GM21447 (cell line): ENCODE data around the gene TSKU.

Experiments used
- ATAC-seq: cut with Tn5 transposase; IDR thresholded peaks from one replicate; pipeline ENCODE4 v1.9.1; 2021; ENCODE audit not compliant: unreplicated experiment

TSKU gene

DNA sequence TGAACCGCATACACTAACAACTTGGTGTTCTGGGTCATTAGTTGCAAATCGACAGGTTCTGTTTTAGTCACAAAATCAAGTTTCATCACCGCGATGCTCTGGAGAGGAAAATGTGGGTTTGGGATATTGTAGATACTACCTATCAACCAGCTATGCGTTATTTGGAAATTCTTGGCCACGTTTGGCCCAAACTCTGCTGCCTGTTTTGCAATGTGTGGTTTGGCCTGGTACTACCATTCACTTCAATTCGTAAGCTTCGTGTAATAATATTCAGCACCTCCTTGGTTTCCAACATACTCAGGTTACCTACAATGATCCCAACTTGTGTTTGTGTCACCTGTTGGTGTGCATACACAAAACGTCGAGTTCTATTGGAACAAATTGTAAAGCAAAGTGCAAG, 61.4 kb downstream of the TSKU start:
- no peak for ATAC-seq

DNA sequence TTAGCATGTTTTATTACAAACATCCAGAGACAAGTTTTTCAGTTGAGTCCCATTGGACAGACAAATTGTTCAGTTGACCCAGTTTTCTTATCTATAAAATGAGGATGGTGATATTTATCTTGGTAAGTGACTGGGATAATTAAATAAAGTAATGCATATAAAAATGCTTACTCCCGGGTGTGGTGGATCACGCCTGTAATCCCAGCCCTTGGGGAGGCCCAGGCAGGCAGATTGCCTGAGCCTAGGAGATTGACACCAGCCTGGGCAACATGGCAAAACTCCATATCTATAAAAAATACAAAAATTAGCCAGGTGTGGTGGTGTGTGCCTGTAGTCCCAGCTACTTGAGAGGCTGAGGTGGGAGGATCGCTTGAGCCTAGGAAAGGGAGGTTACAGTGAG, 61.9 kb downstream of the TSKU start:
- ATAC-seq: no peak

DNA sequence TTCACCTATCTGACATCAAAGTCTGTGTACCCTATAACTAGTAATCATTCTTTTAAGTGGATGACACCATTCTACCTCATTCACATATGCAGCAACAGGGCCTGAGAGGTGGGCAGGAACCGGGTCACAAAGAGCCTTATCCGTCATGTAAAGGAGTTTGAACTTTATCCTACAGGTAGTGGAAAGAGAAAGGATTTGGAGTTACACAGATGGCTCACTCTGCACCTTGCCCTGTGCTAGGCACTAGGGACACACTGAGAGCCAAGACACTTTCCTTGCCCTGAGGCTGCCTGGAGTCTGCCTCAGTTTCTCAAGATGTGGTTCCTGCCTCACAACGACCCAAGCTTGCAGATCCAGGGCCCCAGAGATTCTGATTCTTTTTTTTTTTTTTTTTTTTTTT, 63.3 kb downstream of the TSKU start:
- ATAC-seq: no peak
